SJSA1 (cell line): Measurements from ENCODE around the gene YIF1B. TPM values are rescaled to one million over a fixed set of nuclear protein-coding genes. Genes with fewer than 3 reads are reported as not detected.

Experiments
- DNase-seq, 2 experiments: peaks; one replicate each; pipeline ENCODE4 v3.0.0-alpha.2; 2015 to 2020; ENCODE audit warnings: low spot score in 2 of 2, low read depth in 1 of 2
- H3K27ac ChIP-seq: fragments of 250-450 bp; sonication (Bioruptor Pico); 2 replicates; pipeline ENCODE4 v1.5.1; 2020; ENCODE audit warnings: mild to moderate bottlenecking, moderate library complexity
- H3K27me3 ChIP-seq: fragments of 250-450 bp; sonication (Bioruptor Pico); replicated peaks from 2 replicates; pipeline ENCODE4 v1.5.1; 2020; ENCODE audit warnings: mild to moderate bottlenecking, moderate library complexity
- H3K36me3 ChIP-seq: fragments of 250-450 bp; sonication (Bioruptor Pico); 2 replicates; pipeline ENCODE4 v1.5.1; 2020; ENCODE audit warnings: mild to moderate bottlenecking
- H3K4me1 ChIP-seq: fragments of 250-450 bp; sonication (Bioruptor Pico); replicated peaks from 2 replicates; pipeline ENCODE4 v1.6.1; 2021; ENCODE audit warnings: mild to moderate bottlenecking
- H3K4me3 ChIP-seq: fragments of 250-450 bp; sonication (Bioruptor Pico); 2 replicates; pipeline ENCODE4 v1.5.1; 2020; ENCODE audit warnings: mild to moderate bottlenecking
- H3K9me3 ChIP-seq: fragments of 250-450 bp; sonication (Bioruptor Pico); replicated peaks from 2 replicates; pipeline ENCODE4 v1.5.1; 2020; ENCODE audit warnings: mild to moderate bottlenecking
- total RNA-seq: library from RNA; depleted of rRNA; stranded (reverse); fragments of >200 nt; shearing (Covaris generic); gene quantifications from 2 replicates; pipeline ENCODE4 v1.2.3, GENCODE V29; 2014

YIF1B gene
- total RNA-seq, 1 experiment from 2014 or later, result 92.4 TPM

DNA sequence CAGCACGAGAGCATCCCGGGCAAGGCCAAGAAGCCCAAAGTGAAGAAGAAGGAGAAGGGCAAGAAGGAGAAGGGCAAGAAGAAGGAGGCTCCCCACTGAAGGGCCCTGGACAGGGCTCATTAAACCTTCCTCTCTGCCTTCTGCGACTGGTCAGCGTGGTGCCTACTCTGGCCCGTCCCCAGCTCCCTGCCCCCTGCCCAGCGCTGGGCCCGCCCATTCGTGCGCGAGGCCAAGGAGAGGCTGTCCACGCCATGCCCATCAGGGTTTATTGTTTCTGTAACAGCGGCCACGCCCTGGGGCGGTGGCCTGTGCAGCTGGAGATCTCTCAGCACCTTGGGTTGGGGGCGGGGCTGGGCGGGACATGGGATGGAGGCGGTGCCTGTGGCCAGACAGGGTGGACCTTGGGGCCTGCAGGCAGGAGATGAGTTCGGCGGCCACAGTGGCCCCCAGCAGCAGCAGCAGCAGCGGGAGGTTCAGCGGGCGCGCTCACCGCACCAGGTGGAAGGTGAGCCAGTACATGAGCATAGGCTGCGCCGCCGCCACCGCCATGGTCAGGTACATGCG, 10.8 kb downstream of the YIF1B start:
- DNase-seq, result no peak
- Histone ChIP-seq H3K4me3 (no peak overlapping the region), H3K27me3 (no peaks in the 10 kb centered on the region), H3K36me3 (peaks cover 25% of the 10 kb centered on the region), H3K27ac (no peak overlapping the region), H3K4me1 (peaks cover 21% of the 10 kb centered on the region), H3K9me3 (no peaks in the 10 kb centered on the region)

DNA sequence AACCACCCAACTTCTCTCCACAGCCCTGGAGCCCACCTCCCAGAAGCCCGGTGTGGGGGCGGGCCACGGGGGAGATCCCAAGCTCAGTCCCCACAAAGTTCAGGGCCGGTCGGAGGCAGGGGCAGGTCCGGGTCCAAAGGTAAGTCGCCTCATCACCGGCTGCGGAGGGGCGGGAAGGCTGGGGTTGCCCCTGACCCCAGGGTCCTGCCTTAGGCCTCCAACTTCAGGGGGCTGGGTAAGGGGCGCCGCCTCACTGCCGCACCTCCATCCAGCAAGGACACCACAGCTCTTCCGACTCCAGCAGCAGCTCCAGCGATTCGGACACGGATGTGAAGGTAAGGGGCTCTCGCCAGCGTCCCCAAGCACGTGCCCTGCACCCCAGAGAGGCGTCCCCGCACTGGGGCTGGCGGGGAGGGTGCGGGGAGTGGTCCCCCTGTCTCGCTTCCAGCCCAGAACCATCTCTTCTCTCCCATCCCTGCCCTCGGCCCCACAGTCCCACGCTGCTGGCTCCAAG, 11.3 kb downstream of the YIF1B start:
- no peaks in the 10 kb centered on the region for H3K9me3 ChIP-seq
- no peak overlapping the region for H3K4me3 ChIP-seq
- no peaks in the 10 kb centered on the region for H3K27me3 ChIP-seq
- no peak overlapping the region for H3K27ac ChIP-seq
- peaks cover 21% of the 10 kb centered on the region for H3K4me1 ChIP-seq
- DNase-seq, result no peak
- H3K36me3 ChIP-seq, result peaks cover 25% of the 10 kb centered on the region

DNA sequence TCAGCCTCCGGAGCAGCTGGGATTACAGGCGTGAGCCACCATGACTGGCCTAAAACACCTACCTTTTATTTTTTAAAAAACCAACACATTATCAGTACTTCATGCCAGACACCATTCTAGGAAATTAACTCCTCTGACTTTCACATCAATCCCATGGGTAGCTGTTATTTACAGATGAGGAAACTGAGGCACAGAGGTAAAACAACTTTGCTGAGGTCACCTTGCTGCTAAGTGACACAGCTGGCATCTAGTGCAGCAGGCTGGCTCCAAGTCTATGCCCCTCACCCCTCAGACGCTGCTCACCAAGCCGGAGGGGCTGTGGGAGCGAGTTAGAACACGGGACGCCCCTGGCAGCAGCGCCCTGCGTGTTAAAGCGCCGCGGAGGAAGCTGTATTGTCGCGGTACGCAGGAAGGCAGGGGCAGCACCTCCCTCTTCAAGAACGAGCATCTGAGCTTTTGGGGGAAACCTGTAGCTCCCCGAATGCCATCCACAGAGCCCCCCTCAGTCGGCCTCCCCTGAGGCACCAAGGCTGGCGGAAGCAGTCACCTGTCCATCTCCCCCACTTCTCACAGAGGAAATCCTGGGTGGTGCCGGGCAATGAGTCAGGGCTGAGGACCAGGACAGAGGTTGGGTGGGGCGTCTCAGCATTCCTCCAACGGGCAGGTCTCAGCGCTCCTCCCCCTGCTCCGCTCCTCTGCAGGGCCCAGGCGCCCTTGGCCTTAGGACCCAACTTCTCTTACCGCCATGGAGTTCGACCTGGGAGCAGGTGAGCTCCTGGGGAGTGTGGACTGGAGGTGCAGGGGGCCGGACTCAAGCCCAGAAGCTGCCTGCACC, 12.0 kb downstream of the YIF1B start, which contains the start of gene C19orf33:
C19orf33 (plus strand) TSS at position 735 of the 835 bp plus-strand sequence; CDS start at position 746, 11 bp downstream.
- Histone ChIP-seq H3K36me3 (peaks cover 25% of the 10 kb centered on the region), H3K9me3 (no peaks in the 10 kb centered on the region), H3K4me3 (no peak within 1 kb of the TSS), H3K4me1 (peaks cover 26% of the 10 kb centered on the region), H3K27ac (no peak within 1 kb of the TSS), H3K27me3 (no peaks in the 10 kb centered on the region)
- DNase-seq, result no peak

DNA sequence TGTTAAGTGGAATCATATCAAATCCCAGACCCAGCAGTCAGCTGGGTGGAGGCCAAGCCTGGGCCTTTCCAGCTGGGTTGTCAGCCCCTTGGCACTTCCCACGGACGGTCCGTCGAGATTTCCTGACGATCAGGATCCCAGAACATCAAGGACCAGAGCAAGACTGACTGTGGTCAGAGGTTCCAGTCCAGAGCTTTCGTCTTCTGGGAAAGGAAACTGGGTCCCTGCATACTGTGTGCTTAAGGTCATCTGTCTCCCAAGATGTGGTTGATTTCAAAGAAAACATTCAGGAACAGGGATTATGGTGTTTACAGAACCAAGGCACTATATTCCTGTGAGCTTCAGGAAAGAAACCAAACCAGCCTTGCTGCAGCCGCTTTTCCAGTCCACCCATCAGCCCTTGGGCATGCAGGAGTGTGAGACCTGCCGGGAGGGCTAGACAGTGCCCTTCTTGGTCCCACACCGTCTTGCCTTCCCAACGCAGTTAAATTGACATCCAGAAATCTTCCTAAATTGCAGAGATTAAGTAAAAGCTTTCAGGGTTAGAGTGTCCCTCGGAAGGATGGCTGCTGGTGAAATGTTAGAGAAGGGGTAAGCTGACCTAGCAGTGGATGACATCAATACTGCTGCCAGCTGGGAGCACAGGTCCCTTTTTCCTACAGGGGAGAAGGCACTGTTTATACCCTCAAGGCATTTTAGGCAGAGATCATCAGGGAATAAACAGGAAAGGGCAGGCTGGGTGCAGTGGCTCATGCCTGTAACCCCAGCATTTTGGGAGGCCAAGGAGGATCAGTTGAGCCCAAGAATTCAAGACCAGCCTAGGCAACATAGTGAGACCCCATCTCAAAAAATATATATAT, 16.7 kb downstream of the YIF1B start:
- H3K27ac ChIP-seq, result no peak overlapping the region
- peaks cover 1% of the 10 kb centered on the region; the same call in 1 of the 2 replicates for H3K36me3 ChIP-seq
- DNase-seq, result no peak
- no peaks in the 10 kb centered on the region for H3K9me3 ChIP-seq
- H3K27me3 ChIP-seq, result no peaks in the 10 kb centered on the region
- H3K4me1 ChIP-seq, result peaks cover 21% of the 10 kb centered on the region
- no peak overlapping the region for H3K4me3 ChIP-seq

DNA sequence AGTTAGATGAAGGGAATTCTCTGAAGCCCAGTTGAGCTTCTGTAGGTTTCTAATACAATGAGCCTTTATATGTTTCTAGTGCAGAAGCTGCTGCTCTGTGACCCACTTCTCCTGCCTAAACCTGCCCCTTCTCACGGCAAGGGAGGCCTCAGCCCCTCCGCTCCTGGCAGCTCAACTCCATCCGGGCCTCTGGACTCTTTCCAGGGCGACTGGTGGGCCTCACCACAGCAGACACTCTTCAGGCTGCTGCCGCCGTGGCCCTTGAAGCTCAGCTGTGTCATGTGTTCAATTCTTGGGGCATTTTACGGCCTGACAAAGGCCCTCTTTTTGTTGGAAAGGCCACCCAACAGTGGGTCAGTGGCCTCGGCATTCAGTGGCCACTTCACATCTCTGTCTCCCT, 21.7 kb downstream of the YIF1B start:
- Histone ChIP-seq H3K27me3 (no peaks in the 10 kb centered on the region), H3K9me3 (no peaks in the 10 kb centered on the region), H3K4me3 (no peak overlapping the region)

DNA sequence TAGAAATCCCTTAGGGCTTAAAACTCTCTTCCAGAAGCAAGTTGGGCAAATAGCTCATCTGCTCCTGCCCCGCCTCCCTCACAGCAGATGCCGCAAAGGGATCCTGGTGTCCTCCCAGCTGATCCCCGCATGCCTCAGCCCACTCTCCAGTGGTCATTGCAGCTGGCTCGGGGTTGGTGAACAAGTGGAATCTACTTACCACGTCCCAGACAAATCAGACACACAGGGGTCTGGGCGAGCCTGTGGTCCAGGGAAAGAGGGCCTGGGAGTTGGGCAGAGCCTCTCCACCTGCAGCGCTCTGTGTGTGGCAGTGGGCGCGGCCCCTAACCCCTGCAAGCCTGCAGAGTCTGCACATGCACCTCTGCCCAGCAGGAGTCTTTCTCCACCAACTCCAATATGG, 22.5 kb downstream of the YIF1B start:
- no peaks in the 10 kb centered on the region for H3K9me3 ChIP-seq

More for the DNA sequence above, 21.7 kb downstream of the YIF1B start:
- peaks cover 17% of the 10 kb centered on the region for H3K4me1 ChIP-seq
- H3K27ac ChIP-seq, result no peak overlapping the region
- no peaks in the 10 kb centered on the region for H3K36me3 ChIP-seq
- no peak for DNase-seq

DNA sequence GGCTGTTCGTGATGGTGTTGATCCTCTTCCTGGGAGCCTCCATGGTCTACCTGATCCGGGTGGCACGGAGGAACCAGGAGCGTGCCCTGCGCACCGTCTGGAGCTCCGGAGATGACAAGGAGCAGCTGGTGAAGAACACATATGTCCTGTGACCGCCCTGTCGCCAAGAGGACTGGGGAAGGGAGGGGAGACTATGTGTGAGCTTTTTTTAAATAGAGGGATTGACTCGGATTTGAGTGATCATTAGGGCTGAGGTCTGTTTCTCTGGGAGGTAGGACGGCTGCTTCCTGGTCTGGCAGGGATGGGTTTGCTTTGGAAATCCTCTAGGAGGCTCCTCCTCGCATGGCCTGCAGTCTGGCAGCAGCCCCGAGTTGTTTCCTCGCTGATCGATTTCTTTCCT, 23.9 kb downstream of the YIF1B start:
- Histone ChIP-seq H3K4me3 (no peak overlapping the region), H3K9me3 (no peaks in the 10 kb centered on the region), H3K27ac (no peak overlapping the region), H3K4me1 (peaks cover 12% of the 10 kb centered on the region), H3K27me3 (no peaks in the 10 kb centered on the region), H3K36me3 (no peaks in the 10 kb centered on the region)
- DNase-seq, result no peak

More for the DNA sequence above, 22.5 kb downstream of the YIF1B start:
- H3K4me3 ChIP-seq, result no peak overlapping the region
- H3K27ac ChIP-seq, result no peak overlapping the region
- H3K4me1 ChIP-seq, result peaks cover 12% of the 10 kb centered on the region
- no peaks in the 10 kb centered on the region for H3K27me3 ChIP-seq
- no peak for DNase-seq
- no peaks in the 10 kb centered on the region for H3K36me3 ChIP-seq

DNA sequence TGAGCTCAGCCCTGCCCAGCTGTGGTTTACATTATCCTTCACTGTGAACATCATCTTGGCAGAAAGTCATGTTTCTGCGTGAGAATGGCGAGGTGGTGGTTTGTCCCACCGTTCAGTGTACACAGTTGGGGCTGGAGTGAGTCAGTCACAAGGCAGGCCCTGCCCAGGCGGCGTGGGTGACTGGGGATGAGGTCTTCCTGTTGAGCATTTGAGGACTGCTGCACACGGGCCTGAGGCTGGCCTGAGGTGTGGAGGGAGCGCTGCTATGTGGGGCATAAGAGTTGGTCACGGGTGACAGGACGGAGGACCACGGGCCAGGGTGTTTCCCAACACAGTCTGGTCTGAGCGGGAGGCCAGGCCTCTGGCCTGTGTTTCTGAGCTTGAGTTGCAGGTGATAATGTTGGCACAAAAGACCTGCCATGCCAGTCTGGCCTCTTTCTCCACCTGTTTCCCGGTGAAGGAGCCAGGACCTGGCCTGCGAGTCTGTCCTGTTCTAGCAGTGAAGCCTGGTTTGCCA, 25.1 kb downstream of the YIF1B start:
- no peaks in the 10 kb centered on the region for H3K36me3 ChIP-seq
- peak; percentile 82 to 93 for DNase-seq
- H3K27ac ChIP-seq, result no peak overlapping the region; the same call in 1 of the 2 replicates
- H3K4me1 ChIP-seq, result peaks cover 17% of the 10 kb centered on the region
- no peaks in the 10 kb centered on the region for H3K9me3 ChIP-seq
- no peaks in the 10 kb centered on the region for H3K27me3 ChIP-seq
- no peak overlapping the region for H3K4me3 ChIP-seq

DNA sequence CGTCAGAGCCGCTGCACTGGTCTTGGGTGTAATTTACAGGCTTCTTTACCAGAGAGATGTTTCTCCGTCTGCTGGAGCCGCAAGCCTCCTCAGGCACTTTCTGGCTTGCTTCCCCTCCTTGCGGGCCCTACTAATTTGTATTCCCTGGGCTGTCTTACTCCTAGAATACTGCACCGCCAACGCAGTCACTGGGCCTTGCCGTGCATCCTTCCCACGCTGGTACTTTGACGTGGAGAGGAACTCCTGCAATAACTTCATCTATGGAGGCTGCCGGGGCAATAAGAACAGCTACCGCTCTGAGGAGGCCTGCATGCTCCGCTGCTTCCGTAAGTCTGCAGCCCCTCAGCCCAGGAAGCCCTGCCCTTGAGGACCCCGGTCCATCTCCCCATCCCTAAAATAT, 25.8 kb downstream of the YIF1B start:
- H3K4me1 ChIP-seq, result peaks cover 23% of the 10 kb centered on the region
- H3K9me3 ChIP-seq, result no peaks in the 10 kb centered on the region
- H3K36me3 ChIP-seq, result no peaks in the 10 kb centered on the region
- no peak for DNase-seq
- no peak overlapping the region for H3K27ac ChIP-seq
- H3K27me3 ChIP-seq, result no peaks in the 10 kb centered on the region
- no peak overlapping the region for H3K4me3 ChIP-seq

DNA sequence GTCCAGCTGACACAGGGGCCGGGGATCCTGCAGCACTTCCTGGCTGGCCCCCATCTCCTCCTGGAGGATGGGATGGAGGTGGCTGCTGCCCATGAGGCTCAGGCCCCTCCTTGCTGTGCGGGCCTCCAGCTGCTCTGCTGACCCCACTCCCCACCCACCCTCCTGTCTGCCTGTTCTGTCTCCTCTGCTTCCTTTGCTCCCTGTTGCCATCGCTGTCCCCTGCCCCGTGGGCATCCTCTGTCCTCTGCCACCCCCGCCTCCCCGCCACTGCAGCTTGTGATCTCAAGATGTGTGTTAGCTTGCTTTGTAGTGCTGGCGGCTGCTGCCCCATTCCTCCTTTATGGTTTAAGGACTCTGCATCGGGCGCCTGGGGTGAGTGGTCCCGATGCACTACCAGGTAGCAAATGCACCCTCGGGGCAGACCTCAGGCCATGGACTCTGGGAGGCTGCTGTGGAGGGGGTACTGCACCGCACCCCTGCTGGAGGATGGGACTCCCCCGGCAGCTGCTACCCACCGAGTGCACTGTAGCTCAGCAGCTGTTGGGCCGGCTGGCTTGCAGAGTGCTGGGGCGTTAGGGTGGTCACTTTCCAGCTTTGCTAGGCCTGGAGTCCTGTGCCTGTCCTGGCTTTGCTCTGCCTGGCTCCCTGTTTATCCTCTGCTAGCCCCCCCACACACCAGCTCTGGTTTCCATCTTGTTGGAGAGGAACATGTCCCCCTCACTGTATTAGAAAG, 27.5 kb downstream of the YIF1B start:
- Histone ChIP-seq H3K9me3 (no peaks in the 10 kb centered on the region), H3K4me3 (no peak overlapping the region), H3K36me3 (no peaks in the 10 kb centered on the region), H3K4me1 (peaks cover 23% of the 10 kb centered on the region), H3K27ac (no peak overlapping the region), H3K27me3 (no peaks in the 10 kb centered on the region)
- no peak for DNase-seq

DNA sequence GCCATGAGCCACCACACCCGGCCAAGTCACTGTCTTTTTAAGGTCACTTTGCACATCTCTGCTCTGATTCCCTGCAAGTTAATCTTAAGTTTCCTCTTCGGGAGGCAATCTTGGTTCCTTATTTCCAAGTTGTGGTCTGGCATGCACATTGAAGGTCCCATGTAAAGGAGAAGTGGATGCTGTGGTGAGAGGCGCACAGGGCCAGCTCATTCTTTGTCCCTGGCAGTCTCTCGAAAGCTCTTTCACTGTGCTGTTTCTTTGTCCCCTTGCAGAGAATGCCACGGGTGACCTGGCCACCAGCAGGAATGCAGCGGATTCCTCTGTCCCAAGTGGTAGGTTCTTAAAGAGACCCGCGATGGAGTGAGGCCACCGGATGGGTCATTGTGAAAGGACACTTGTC, 28.1 kb downstream of the YIF1B start:
- Histone ChIP-seq H3K4me3 (no peak overlapping the region), H3K36me3 (no peaks in the 10 kb centered on the region), H3K9me3 (no peaks in the 10 kb centered on the region), H3K27ac (no peak overlapping the region), H3K27me3 (no peaks in the 10 kb centered on the region), H3K4me1 (peaks cover 23% of the 10 kb centered on the region)
- DNase-seq, result no peak

DNA sequence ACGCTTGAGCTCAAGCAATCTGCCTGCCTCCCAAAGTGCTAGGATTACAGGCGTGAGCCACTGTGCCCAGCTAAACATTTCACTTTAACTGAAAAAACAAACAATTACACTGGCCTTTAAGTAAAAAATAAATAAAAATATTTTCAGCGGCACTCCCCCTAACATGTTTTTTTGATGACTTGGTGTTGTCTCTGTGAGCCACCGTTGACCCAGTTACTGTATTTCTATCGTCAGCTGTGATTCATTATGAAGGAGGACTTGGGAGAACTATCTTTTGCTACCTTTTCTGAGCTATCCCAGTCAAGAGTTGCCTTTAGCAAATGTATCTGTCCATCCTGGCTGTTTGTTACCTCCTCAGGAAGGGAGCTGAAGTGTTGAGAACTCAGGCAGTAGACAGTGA, 30.2 kb downstream of the YIF1B start:
- Histone ChIP-seq H3K4me1 (peaks cover 20% of the 10 kb centered on the region), H3K27me3 (no peaks in the 10 kb centered on the region), H3K36me3 (no peaks in the 10 kb centered on the region), H3K4me3 (no peak overlapping the region), H3K9me3 (no peaks in the 10 kb centered on the region), H3K27ac (no peak overlapping the region)
- DNase-seq, result peak in 1 of 2 experiments; percentile 57

DNA sequence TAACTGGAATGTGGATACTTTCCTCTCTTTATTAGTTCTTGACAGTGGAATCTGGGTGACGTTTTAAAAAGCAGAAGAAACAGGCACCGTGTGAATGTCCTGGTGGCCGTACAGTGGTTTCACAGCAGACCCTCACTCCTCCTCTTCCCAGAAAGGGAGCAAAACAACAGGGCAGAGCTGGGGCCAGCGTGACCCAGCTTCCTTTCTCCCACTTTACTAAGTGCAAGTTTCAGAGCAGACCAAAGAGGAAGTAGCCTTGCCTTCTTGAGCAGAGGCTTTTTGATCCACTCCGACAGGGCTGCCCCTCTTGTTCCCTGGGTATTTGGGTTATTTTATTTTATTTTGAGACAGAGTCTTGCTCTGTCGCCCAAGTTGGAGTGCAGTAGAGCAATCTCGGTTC, 31.3 kb downstream of the YIF1B start:
- no peak for DNase-seq
- Histone ChIP-seq H3K4me1 (peaks cover 14% of the 10 kb centered on the region), H3K36me3 (no peaks in the 10 kb centered on the region), H3K27me3 (no peaks in the 10 kb centered on the region), H3K27ac (no peak overlapping the region), H3K9me3 (no peaks in the 10 kb centered on the region), H3K4me3 (no peak overlapping the region)
